HepG2 (cell line): ENCODE data around the gene STARD5. TPM values are rescaled to one million over a fixed set of nuclear protein-coding genes. Genes with fewer than 3 reads are reported as not detected.

ENCODE experiments used
- ATAC-seq: fragments of 200-7000 bp; cut with Tn5 transposase; 3 replicates; pipeline ENCODE4 v1.9.1; 2020; ENCODE audit warnings: mild to moderate bottlenecking, moderate library complexity
- Bru-seq: library from RNA; stranded (reverse); fragments of 400-500 nt; gene quantifications from one replicate; lab custom pipeline; 2021; lab: Mats Ljungman, UMichigan
- BruChase-seq, 2 experiments: library from RNA; stranded (reverse); fragments of 400-500 nt; gene quantifications; one replicate each; lab custom pipeline; 2021; lab: Mats Ljungman, UMichigan
- BruUV-seq: library from RNA; stranded (reverse); fragments of 400-500 nt; replicated peaks from 2 replicates; lab custom pipeline; 2021; lab: Mats Ljungman, UMichigan
- CTCF ChIA-PET: fragments of 300-600 bp; formaldehyde crosslinking; extraction: SDS; loops from one replicate; lab custom pipeline; 2021; ENCODE audit warnings: low total read pairs, inconsistent platforms, low intra/inter-chr PET ratio; lab: Yijun Ruan, JAX
- POLR2A ChIA-PET: fragments of 350-600 bp; sonication (Branson Sonifier 250); formaldehyde crosslinking; loops from one replicate; lab custom pipeline; 2020; ENCODE audit warnings: antibody characterized with exemption, inconsistent platforms; lab: Yijun Ruan, JAX
- DNase-seq: peaks from one replicate; pipeline ENCODE4 v3.0.0-alpha.2; 2015; ENCODE audit warnings: low spot score
- FAIRE-seq: peaks from 3 replicates; lab custom pipeline; 2011; peaks lifted over from hg19 to GRCh38; lab: Jason Lieb, UNC
- H2AFZ ChIP-seq: one replicate; pipeline ENCODE4 v1.6.1; 2011; ENCODE audit warnings: low read length, inconsistent platforms
- H3K27ac ChIP-seq: fragments of 300-600 bp; 3 replicates; pipeline ENCODE4 v1.8.0; 2011; ENCODE audit warnings: mixed run types, mild to moderate bottlenecking, mixed read lengths, low read length, inconsistent platforms; ENCODE audit not compliant: insufficient read depth; ENCODE audit errors: extremely low read length
- H3K27me3 ChIP-seq, 2 experiments: fragments of 200-600 bp in 1 of 2; 2 replicates in 1 of 2; 3 replicates in 1 of 2; pipeline versions ENCODE4 v1.6.0 to v1.8.0; 2011; ENCODE audit warnings: low read length in 2 of 2, mild to moderate bottlenecking in 2 of 2, moderate library complexity in 2 of 2, inconsistent platforms in 1 of 2; ENCODE audit not compliant: insufficient read depth in 2 of 2, control insufficient read depth in 1 of 2
- H3K36me3 ChIP-seq, 2 experiments: fragments of 200-600 bp in 1 of 2; replicated peaks in 1 of 2; 2 replicates in 1 of 2; 3 replicates in 1 of 2; pipeline versions ENCODE4 v1.5.1 to v1.8.0; 2011; ENCODE audit warnings: low read length in 2 of 2, inconsistent platforms in 1 of 2; ENCODE audit not compliant: insufficient read depth in 2 of 2, control insufficient read depth in 1 of 2
- H3K4me1 ChIP-seq: 2 replicates; pipeline ENCODE4 v1.5.1; 2012; ENCODE audit warnings: low read length, inconsistent platforms; ENCODE audit not compliant: insufficient read depth
- H3K4me2 ChIP-seq: 2 replicates; pipeline ENCODE4 v1.6.0; 2011; ENCODE audit warnings: low read depth, low read length, inconsistent platforms
- H3K4me3 ChIP-seq, 3 experiments: fragments of 200-600 bp in 1 of 3; sonication (generic), shearing (Covaris generic) in 1 of 3; replicated peaks in 1 of 3; 2 replicates each; pipeline ENCODE4 v1.5.1; 2011 to 2016; ENCODE audit warnings: low read length in 3 of 3, inconsistent platforms in 2 of 3, low read depth in 2 of 3, mild to moderate bottlenecking in 2 of 3, control low read depth in 1 of 3, mixed read lengths in 1 of 3; ENCODE audit not compliant: insufficient read depth in 1 of 3
- H3K79me2 ChIP-seq: one replicate; pipeline ENCODE4 v1.6.1; 2011; ENCODE audit warnings: low read length, inconsistent platforms; ENCODE audit not compliant: insufficient read depth
- H3K9ac ChIP-seq: 2 replicates; pipeline ENCODE4 v1.6.0; 2011; ENCODE audit warnings: mild to moderate bottlenecking, low read depth, low read length, inconsistent platforms; ENCODE audit not compliant: insufficient read depth
- H3K9me3 ChIP-seq: 2 replicates; pipeline ENCODE4 v1.5.1; 2012; ENCODE audit warnings: mild to moderate bottlenecking, low read length
- H4K20me1 ChIP-seq: 2 replicates; pipeline ENCODE4 v1.6.0; 2011; ENCODE audit warnings: inconsistent platforms, mild to moderate bottlenecking, low read length, moderate library complexity; ENCODE audit not compliant: insufficient read depth
- HMG20B ChIP-seq: conservative IDR thresholded peaks from 2 replicates; pipeline ENCODE4 v1.6.1; 2016; ENCODE audit warnings: missing genetic modification reagents, missing compliant biosample characterization
- ISX ChIP-seq: sonication (generic); formaldehyde crosslinking; conservative IDR thresholded peaks from 2 replicates; pipeline ENCODE4 v1.5.0; 2020; ENCODE audit warnings: missing genetic modification reagents
- KDM1A ChIP-seq: IDR thresholded peaks from 2 replicates; pipeline ENCODE4 v1.6.1; 2016; ENCODE audit warnings: missing compliant biosample characterization
- MIER2 ChIP-seq: IDR thresholded peaks from 2 replicates; pipeline ENCODE4 v1.6.1; 2016; ENCODE audit warnings: missing biosample characterization, missing genetic modification reagents
- RBAK ChIP-seq: sonication (generic); formaldehyde crosslinking; IDR thresholded peaks from 2 replicates; pipeline ENCODE4 v1.5.1; 2020; ENCODE audit warnings: mild to moderate bottlenecking, missing genetic modification reagents
- RFX5 ChIP-seq: IDR thresholded peaks from 2 replicates; pipeline ENCODE4 v1.6.1; 2011; ENCODE audit warnings: low read depth, low read length, improper control_type of control experiment
- RORA ChIP-seq: sonication (generic); formaldehyde crosslinking; IDR thresholded peaks from 2 replicates; pipeline ENCODE4 v1.5.0; 2020; ENCODE audit warnings: mild to moderate bottlenecking, missing genetic modification reagents, moderate library complexity
- SCMH1 ChIP-seq: sonication (generic); formaldehyde crosslinking; IDR thresholded peaks from 2 replicates; pipeline ENCODE4 v1.9.0; 2021; ENCODE audit warnings: missing genetic modification reagents, mild to moderate bottlenecking, borderline replicate concordance
- SRSF4 ChIP-seq: fragments of 200-400 bp; formaldehyde crosslinking; IDR thresholded peaks from one replicate; pipeline ENCODE4 v1.6.1; 2018; ENCODE audit warnings: mild to moderate bottlenecking, low read depth, low read length, moderate library complexity; ENCODE audit not compliant: poor library complexity, severe bottlenecking
- ZBTB8A ChIP-seq: sonication (generic); formaldehyde crosslinking; IDR thresholded peaks from 2 replicates; pipeline ENCODE4 v1.4.0; 2020; ENCODE audit warnings: mild to moderate bottlenecking, low read depth, missing genetic modification reagents, borderline replicate concordance
- ZNF20 ChIP-seq: sonication (generic); formaldehyde crosslinking; IDR thresholded peaks from 2 replicates; pipeline ENCODE4 v1.4.0; 2020; ENCODE audit warnings: mild to moderate bottlenecking, moderate library complexity, missing genetic modification reagents
- ZNF326 ChIP-seq: sonication (generic); formaldehyde crosslinking; IDR thresholded peaks from 2 replicates; pipeline ENCODE4 v1.4.0; 2020; ENCODE audit warnings: missing genetic modification reagents, borderline replicate concordance
- ZNF549 ChIP-seq: sonication (generic); formaldehyde crosslinking; IDR thresholded peaks from 2 replicates; pipeline ENCODE4 v1.5.0; 2020; ENCODE audit warnings: missing genetic modification reagents
- ZNF570 ChIP-seq: sonication (generic); formaldehyde crosslinking; IDR thresholded peaks from 2 replicates; pipeline ENCODE4 v1.4.0; 2020; ENCODE audit warnings: mild to moderate bottlenecking, missing genetic modification reagents, borderline replicate concordance
- WGBS: methylation state at CpG from one replicate; pipeline ENCODE4 v1.1.6; 2017; ENCODE audit warnings: low lambda C conversion rate; 5-methylcytosine and 5-hydroxymethylcytosine counted together
- in situ Hi-C: cut with HindIII; loops from 2 replicates; pipeline ENCODE4 v1.10.0; 2017; ENCODE audit warnings: low pct_unique_long_range_greater_than_20kb; ENCODE audit not compliant: extremely low pct_ligation_motif_present
- intact Hi-C: fragments of 100-400 bp; cut with micrococcal nuclease; formaldehyde crosslinking; loops from one replicate; pipeline ENCODE4 v1.10.0; 2022; ENCODE audit not compliant: unreplicated experiment
- long read RNA-seq, 2 experiments: library from RNA in 1 of 2; library from polyadenylated mRNA in 1 of 2; stranded (forward) in 1 of 2; unstranded in 1 of 2; transcript quantifications; one replicate each; pipeline ENCODE4 v2.0.0, GENCODE V29; 2019 to 2022
- polyA minus RNA-seq, 3 experiments: library from RNA; depleted of rRNA, polyadenylated mRNA; stranded (reverse); fragments of >200 nt; gene quantifications; 2 replicates each; pipeline ENCODE4 v1.2.3, GENCODE V29; 2011; ENCODE audit warnings: low replicate concordance in 1 of 3
- polyA plus RNA-seq, 8 experiments: library from polyadenylated mRNA; depleted of rRNA in 3 of 8; stranded (reverse) in 7 of 8; unstranded in 1 of 8; fragments of >200 nt; fragmentation: Illumina TruSeq in 4 of 8; extraction: Trizol in 4 of 8; gene quantifications; 2 replicates each; pipeline versions ENCODE4 v1.2.1 to v1.2.3, GENCODE V29; 2011 to 2016; ENCODE audit warnings: low read depth in 4 of 8, missing spikeins in 1 of 8, mixed read lengths in 1 of 8; ENCODE audit not compliant: insufficient read depth in 1 of 8
- total RNA-seq, 5 experiments: library from RNA; depleted of rRNA; stranded (reverse); fragments of >200 nt; fragmentation: Illumina TruSeq; extraction: Trizol; gene quantifications; 2 replicates each; pipeline ENCODE4 v1.2.3, GENCODE V29; 2016; ENCODE audit warnings: low read depth in 1 of 5
- TF ChIP-seq, protein P1 (sequence below): sonication (generic); formaldehyde crosslinking; IDR thresholded peaks from 2 replicates; pipeline ENCODE4 v1.5.1; 2020; ENCODE audit warnings: mild to moderate bottlenecking, missing genetic modification reagents, moderate library complexity

STARD5 gene, protein sequence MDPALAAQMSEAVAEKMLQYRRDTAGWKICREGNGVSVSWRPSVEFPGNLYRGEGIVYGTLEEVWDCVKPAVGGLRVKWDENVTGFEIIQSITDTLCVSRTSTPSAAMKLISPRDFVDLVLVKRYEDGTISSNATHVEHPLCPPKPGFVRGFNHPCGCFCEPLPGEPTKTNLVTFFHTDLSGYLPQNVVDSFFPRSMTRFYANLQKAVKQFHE
- 1.6 and 3.1 TPM in 2 replicates for total RNA-seq (2016; rRNA removed; fragmentation: Illumina TruSeq; extraction: Trizol)
- total RNA-seq (2016; cell fraction: cytosol; rRNA removed; fragmentation: Illumina TruSeq; extraction: Trizol; ENCODE audit: low read depth), result 1.0 and 1.6 TPM in 2 replicates
- 0.79 and 2.3 TPM in 2 replicates for total RNA-seq (2016; cell fraction: insoluble cytoplasmic fraction; rRNA removed; fragmentation: Illumina TruSeq; extraction: Trizol)
- total RNA-seq (2016; cell fraction: membrane; rRNA removed; fragmentation: Illumina TruSeq; extraction: Trizol), result 1.0 and 1.2 TPM in 2 replicates
- total RNA-seq (2016; cell fraction: nucleus; rRNA removed; fragmentation: Illumina TruSeq; extraction: Trizol), result 3.9 and 5.4 TPM in 2 replicates
- polyA plus RNA-seq (2011; rRNA removed), result 3.5 TPM in 2 replicates
- polyA plus RNA-seq (2011; cell fraction: cytosol; rRNA removed), result 2.2 and 2.3 TPM in 2 replicates
- polyA plus RNA-seq (2011; cell fraction: nucleus; rRNA removed), result 13.0 and 14.0 TPM in 2 replicates
- polyA plus RNA-seq (2012), result 0.79 and 0.84 TPM in 2 replicates
- 0.96 and 0.98 TPM in 2 replicates for polyA plus RNA-seq (2016; cell fraction: cytosol; fragmentation: Illumina TruSeq; extraction: Trizol; ENCODE audit: low read depth)
- polyA plus RNA-seq (2016; cell fraction: insoluble cytoplasmic fraction; fragmentation: Illumina TruSeq; extraction: Trizol; ENCODE audit: low read depth), result 1.8 and 2.1 TPM in 2 replicates
- polyA plus RNA-seq (2016; cell fraction: membrane; fragmentation: Illumina TruSeq; extraction: Trizol; ENCODE audit: low read depth), result 1.00 and 1.8 TPM in 2 replicates
- 6.1 and 6.6 TPM in 2 replicates for polyA plus RNA-seq (2016; cell fraction: nucleus; fragmentation: Illumina TruSeq; extraction: Trizol; ENCODE audit: insufficient read depth, low read depth)
- polyA minus RNA-seq (2011; rRNA and poly(A)+ RNA removed; ENCODE audit: low replicate concordance), result 2.2 and 3.7 TPM in 2 replicates
- 0.40 and 0.70 TPM in 2 replicates for polyA minus RNA-seq (2011; cell fraction: cytosol; rRNA and poly(A)+ RNA removed)
- 13.5 and 14.9 TPM in 2 replicates for polyA minus RNA-seq (2011; cell fraction: nucleus; rRNA and poly(A)+ RNA removed)
- Bru-seq, nascent RNA, result percentile 48 among the genes with signal in this experiment
- BruChase-seq, experiment 1, labeled RNA remaining after a 6-hour chase, result percentile 36 among the genes with signal in this experiment
- BruChase-seq, experiment 2, labeled RNA remaining after a 2-hour chase, result percentile 43 among the genes with signal in this experiment
- long read RNA-seq, experiment 1, full-length matches to known transcripts, result 2 of 2 reads
- long read RNA-seq, experiment 1, partial matches to known transcripts, result 0 of 2 reads
- long read RNA-seq, experiment 1, other reads (novel, unspliced or antisense), result 0 of 2 reads
- long read RNA-seq, experiment 2, result 0 reads

DNA sequence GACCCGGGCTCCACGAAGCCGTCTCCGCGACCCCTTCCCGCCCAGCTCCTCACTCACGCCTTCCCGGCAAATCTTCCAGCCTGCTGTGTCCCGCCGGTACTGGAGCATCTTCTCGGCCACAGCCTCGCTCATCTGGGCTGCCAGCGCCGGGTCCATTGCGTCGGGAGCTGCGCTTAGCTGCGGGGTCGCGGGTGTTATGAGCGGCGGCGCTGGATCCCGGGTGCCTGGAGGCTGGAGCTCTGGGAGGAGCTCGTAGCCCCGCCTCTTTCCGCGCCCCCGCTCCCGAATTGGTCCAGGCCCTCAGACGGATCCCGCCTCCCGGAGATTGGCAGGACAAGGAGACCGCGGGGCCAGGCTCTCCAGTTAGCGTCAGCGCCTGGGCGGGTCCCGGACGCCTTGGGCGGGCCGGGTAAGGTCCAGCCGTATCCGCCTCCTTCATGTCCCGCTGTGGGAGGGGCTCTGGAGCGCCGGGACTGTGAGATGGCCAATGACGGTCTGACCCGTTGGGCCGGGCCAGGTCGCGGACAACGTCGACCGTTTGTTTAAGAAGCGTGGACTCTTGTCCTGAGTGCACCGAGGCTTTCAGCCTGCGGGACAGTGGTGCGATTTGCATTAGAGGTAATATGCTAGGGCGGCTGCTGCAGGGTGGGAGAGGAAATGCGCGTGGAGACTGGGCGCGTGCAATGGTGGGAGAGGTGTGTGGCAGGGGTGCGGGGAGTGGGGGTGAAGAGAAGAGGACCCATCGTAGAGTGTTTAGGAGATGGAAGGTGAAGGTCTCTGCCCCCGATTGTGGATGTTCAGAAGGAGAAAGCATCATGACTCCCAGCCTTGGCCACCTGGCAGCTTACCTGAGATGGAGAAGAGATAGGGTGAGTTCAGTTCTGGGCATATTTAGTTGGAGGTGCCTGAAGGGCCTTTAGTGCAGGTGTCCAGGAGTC, at the start of gene STARD5:
TSS of gene STARD5 (minus strand) at position 198 of the 938 bp plus-strand sequence. CDS start at position 156, 42 bp downstream.
- peaks cover 28% of the 10 kb centered on the region for H3K4me1 ChIP-seq
- H3K27ac ChIP-seq, result peak within 1 kb of the TSS; percentile 46
- ATAC-seq (peak; percentile 99), FAIRE-seq (peak; percentile 91), DNase-seq (peak; percentile 96)
- H3K27me3 ChIP-seq, result no peaks in the 10 kb centered on the region
- peak within 1 kb of the TSS; percentile 94 for H3K4me2 ChIP-seq
- in situ Hi-C loops (no loop called here), intact Hi-C loops (no loop called here)
- H4K20me1 ChIP-seq, result no peaks in the 10 kb centered on the region
- peak within 1 kb of the TSS; percentile 82 for H3K9ac ChIP-seq
- no TSS peak for BruUV-seq
- H3K9me3 ChIP-seq, result no peaks in the 10 kb centered on the region
- H2AFZ ChIP-seq, result peak within 1 kb of the TSS; percentile 90
- POLR2A ChIA-PET, result interaction anchor here (0.9 to 1.0 kb wide), 4 partner anchors 11 to 44 kb away, joined by 3 to 4 read pairs (median 4); no protein-coding TSS in a partner anchor
- H3K36me3 ChIP-seq, result no peaks in the 10 kb centered on the region; a peak in 3 of 5 replicates
- WGBS, result under 1% methylated on average over 31 of the region's 67 CpGs
- no peaks in the 10 kb centered on the region for H3K79me2 ChIP-seq
- CTCF ChIA-PET, result no interaction called here
- peak within 1 kb of the TSS; percentile 85 to 97 (median 87) for H3K4me3 ChIP-seq
- TF ChIP-seq SRSF4 (no peak), HMG20B (CRISPR knock-in tag) (no peak), KDM1A (CRISPR knock-in tag) (no peak), RFX5 (no peak), MIER2 (no peak), RORA (CRISPR knock-in tag) (no peak), RBAK (CRISPR knock-in tag) (no peak), SCMH1 (no peak), ZBTB8A (no peak), ISX (CRISPR knock-in tag) (no peak), ZNF570 (CRISPR knock-in tag) (no peak), ZNF549 (CRISPR knock-in tag) (no peak), ZNF326 (CRISPR knock-in tag) (no peak), ZNF20 (CRISPR knock-in tag) (no peak)
- TF ChIP-seq, protein P1, sequence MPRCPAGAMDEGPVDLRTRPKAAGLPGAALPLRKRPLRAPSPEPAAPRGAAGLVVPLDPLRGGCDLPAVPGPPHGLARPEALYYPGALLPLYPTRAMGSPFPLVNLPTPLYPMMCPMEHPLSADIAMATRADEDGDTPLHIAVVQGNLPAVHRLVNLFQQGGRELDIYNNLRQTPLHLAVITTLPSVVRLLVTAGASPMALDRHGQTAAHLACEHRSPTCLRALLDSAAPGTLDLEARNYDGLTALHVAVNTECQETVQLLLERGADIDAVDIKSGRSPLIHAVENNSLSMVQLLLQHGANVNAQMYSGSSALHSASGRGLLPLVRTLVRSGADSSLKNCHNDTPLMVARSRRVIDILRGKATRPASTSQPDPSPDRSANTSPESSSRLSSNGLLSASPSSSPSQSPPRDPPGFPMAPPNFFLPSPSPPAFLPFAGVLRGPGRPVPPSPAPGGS (CRISPR knock-in tag), result peak; percentile 39; the same call in 1 of the 2 replicates
